Activated CD8-positive, alpha-beta T cell treated with anti-CD3 and anti-CD28 coated beads for 36 hours (primary cell): ENCODE data around the gene DUSP9. TPM values are rescaled to one million over a fixed set of nuclear protein-coding genes. Genes with fewer than 3 reads are reported as not detected.

Experiments
- ATAC-seq: fragments of 200-7000 bp; cut with Tn5 transposase; one replicate; pipeline ENCODE4 v1.10.0; 2021; ENCODE audit warnings: mild to moderate bottlenecking, moderate library complexity
- CTCF ChIA-PET: fragments of 350-600 bp; sonication (Branson Sonifier 250); formaldehyde crosslinking; loops from one replicate; lab custom pipeline; 2021; ENCODE audit warnings: antibody characterized with exemption; lab: Charles Lee
- POLR2A ChIA-PET: fragments of 350-600 bp; sonication (Branson Sonifier 250); formaldehyde crosslinking; loops from one replicate; lab custom pipeline; 2021; ENCODE audit warnings: antibody characterized with exemption; lab: Charles Lee
- DNase-seq: peaks from one replicate; pipeline ENCODE4 v3.0.0-alpha.2; 2020
- H3K27ac Mint-ChIP-seq: one replicate; pipeline ENCODE4 v1.8.0; 2021; ENCODE audit warnings: mild to moderate bottlenecking, mixed read lengths
- H3K27me3 Mint-ChIP-seq: one replicate; pipeline ENCODE4 v1.8.0; 2021; ENCODE audit warnings: mixed read lengths
- H3K36me3 Mint-ChIP-seq: one replicate; pipeline ENCODE4 v1.8.0; 2021; ENCODE audit warnings: low read depth, mixed read lengths
- H3K4me1 Mint-ChIP-seq: one replicate; pipeline ENCODE4 v1.8.0; 2021; ENCODE audit warnings: low read depth, mixed read lengths
- H3K4me3 Mint-ChIP-seq: one replicate; pipeline ENCODE4 v1.8.0; 2021; ENCODE audit warnings: mild to moderate bottlenecking, moderate library complexity, mixed read lengths
- H3K9me3 Mint-ChIP-seq: one replicate; pipeline ENCODE4 v1.8.0; 2021; ENCODE audit warnings: mixed read lengths
- CTCF ChIP-seq: fragments of 200-600 bp; IDR thresholded peaks from one replicate; pipeline ENCODE4 v1.8.0; 2022; ENCODE audit warnings: antibody characterized with exemption, mild to moderate bottlenecking
- intact Hi-C: fragments of 100-400 bp; cut with micrococcal nuclease; formaldehyde crosslinking; loops from one replicate; pipeline ENCODE4 v1.10.0; 2022
- total RNA-seq, 2 experiments: library from RNA; stranded (reverse); gene quantifications; one replicate each; pipeline ENCODE4 v1.2.3, GENCODE V29; 2021

Gene DUSP9
- total RNA-seq, 2 experiments from 2014 or later, result 0.14 TPM; not detected in 1

GRCh38 chrX:153621949-153622598, 24.9 kb upstream of the DUSP9 start:
- no peak overlapping the region for H3K4me3 Mint-ChIP-seq
- no peaks in the 10 kb centered on the region for H3K9me3 Mint-ChIP-seq
- ATAC-seq (no peak), DNase-seq (no peak)
- CTCF ChIA-PET, result interaction anchor here (1.9 kb wide), 1 partner anchor 46 kb away, joined by 5 read pairs; no protein-coding TSS in a partner anchor
- H3K27ac Mint-ChIP-seq, result no peak overlapping the region
- no peaks in the 10 kb centered on the region for H3K36me3 Mint-ChIP-seq
- intact Hi-C loops, result no loop called here
- POLR2A ChIA-PET, result no interaction called here
- H3K4me1 Mint-ChIP-seq, result no peaks in the 10 kb centered on the region
- TF ChIP-seq CTCF, result no peak
- H3K27me3 Mint-ChIP-seq, result no peaks in the 10 kb centered on the region

GRCh38 chrX:153622661-153623309, 24.2 kb upstream of the DUSP9 start:
- ChIA-PET POLR2A (no interaction called here), CTCF (interaction anchor here (1.9 kb wide), 1 partner anchor 45 kb away, joined by 5 read pairs; no protein-coding TSS in a partner anchor)
- ATAC-seq (no peak), DNase-seq (no peak)
- Mint-ChIP-seq H3K27me3 (no peaks in the 10 kb centered on the region), H3K4me3 (no peak overlapping the region), H3K27ac (no peak overlapping the region), H3K4me1 (no peaks in the 10 kb centered on the region), H3K36me3 (no peaks in the 10 kb centered on the region), H3K9me3 (no peaks in the 10 kb centered on the region)
- TF ChIP-seq CTCF, result no peak
- intact Hi-C loops, result no loop called here

GRCh38 chrX:153623310-153624029, 23.5 kb upstream of the DUSP9 start:
- H3K27ac Mint-ChIP-seq, result no peak overlapping the region
- no peaks in the 10 kb centered on the region for H3K27me3 Mint-ChIP-seq
- H3K9me3 Mint-ChIP-seq, result no peaks in the 10 kb centered on the region
- DNase-seq, result no peak
- H3K4me1 Mint-ChIP-seq, result no peaks in the 10 kb centered on the region
- no peaks in the 10 kb centered on the region for H3K36me3 Mint-ChIP-seq
- no peak for ATAC-seq
- no peak overlapping the region for H3K4me3 Mint-ChIP-seq
- intact Hi-C loops, result no loop called here
- ChIA-PET POLR2A (no interaction called here), CTCF (interaction anchor here (1.9 kb wide), 1 partner anchor 45 kb away, joined by 5 read pairs; no protein-coding TSS in a partner anchor)
- TF ChIP-seq CTCF, result no peak

- no peaks in the 10 kb centered on the region for H3K4me1 Mint-ChIP-seq
- no peaks in the 10 kb centered on the region for H3K27me3 Mint-ChIP-seq
- POLR2A ChIA-PET, result no interaction called here
- no peak overlapping the region for H3K27ac Mint-ChIP-seq
- DNase-seq (no peak), ATAC-seq (no peak)
- no peak for TF ChIP-seq CTCF
- no peak overlapping the region for H3K4me3 Mint-ChIP-seq
- no peaks in the 10 kb centered on the region for H3K9me3 Mint-ChIP-seq
- no peaks in the 10 kb centered on the region for H3K36me3 Mint-ChIP-seq
- CTCF ChIA-PET, result interaction anchor here (1.9 kb wide), 1 partner anchor 44 kb away, joined by 5 read pairs; no protein-coding TSS in a partner anchor
- intact Hi-C loops, result no loop called here
These were observed 22.6 kb upstream of the DUSP9 start for GRCh38 chrX:153624196-153625091.
